Esophagus (tissue), 2 donors: Measurements from ENCODE around the gene ARF6. TPM values are rescaled to one million over a fixed set of nuclear protein-coding genes. Genes with fewer than 3 reads are reported as not detected.
A peak's percentile ranks its signal among the peaks of the same experiment; 100 is the strongest.

Experiments used
- H3K27ac ChIP-seq, 2 donors: one replicate each; pipeline ENCODE4 v1.5.1; 2013; ENCODE audit warnings: low read depth in 2 of 2, mild to moderate bottlenecking in 2 of 2, inconsistent platforms in 1 of 2, low read length in 1 of 2, moderate library complexity in 1 of 2
- H3K27me3 ChIP-seq, 2 donors: one replicate each; pipeline ENCODE4 v1.6.1; 2013; ENCODE audit warnings: low read length in 2 of 2, control low read depth in 1 of 2, mild to moderate bottlenecking in 1 of 2; ENCODE audit not compliant: insufficient read depth in 2 of 2, control insufficient read depth in 1 of 2
- H3K36me3 ChIP-seq, 2 donors: one replicate each; pipeline ENCODE4 v1.6.1; 2013; ENCODE audit warnings: low read length in 1 of 2; ENCODE audit not compliant: control insufficient read depth in 2 of 2, insufficient read depth in 2 of 2
- H3K4me1 ChIP-seq, 2 donors: one replicate each; pipeline ENCODE4 v1.6.1; 2013; ENCODE audit warnings: low read length in 1 of 2; ENCODE audit not compliant: control insufficient read depth in 2 of 2, insufficient read depth in 2 of 2
- H3K4me3 ChIP-seq, 2 donors: one replicate each; pipeline ENCODE4 v1.5.1; 2013; ENCODE audit warnings: low read length in 2 of 2, mild to moderate bottlenecking in 2 of 2, low read depth in 1 of 2, moderate library complexity in 1 of 2
- H3K9me3 ChIP-seq, 2 donors: one replicate each; pipeline ENCODE4 v1.6.1; 2013; ENCODE audit warnings: mild to moderate bottlenecking in 2 of 2, low read depth in 1 of 2, low read length in 1 of 2, moderate library complexity in 1 of 2; ENCODE audit not compliant: control insufficient read depth in 2 of 2, insufficient read depth in 1 of 2
- WGBS, 2 donors: extraction: QIAGEN DNeasy Blood & Tissue Kit; methylation state at CpG; one replicate each; pipeline ENCODE4 v1.1.7; 2013; 5-methylcytosine and 5-hydroxymethylcytosine counted together
- polyA plus RNA-seq, 2 donors: library from polyadenylated mRNA; stranded (reverse); fragments of 200-250 nt; gene quantifications; one replicate each; pipeline ENCODE4 v1.2.3, GENCODE V29; 2013
- donor health status: healthy with polysubstance abuse.
- donor health status: Bipolar disorder and iron deficiency.

Gene ARF6
- polyA plus RNA-seq, result 100 to 1,000 TPM in 1 of 2 donors, 10 to 100 TPM in 1; 80.9 to 112 TPM

GRCh38 chr14:49892636-49893308 is at the start of gene ARF6:
Gene ARF6, plus strand, starts transcription at chr14:49893082. Its CDS starts 655 bp downstream, at chr14:49893737.
- no peaks in the 10 kb centered on the region for H3K4me1 ChIP-seq
- H3K4me3 ChIP-seq, result peak within 1 kb of the TSS; percentile 92 to 96
- H3K9me3 ChIP-seq, result no peaks in the 10 kb centered on the region
- H3K27me3 ChIP-seq, result no peaks in the 10 kb centered on the region
- peak within 1 kb of the TSS; percentile 99 to 100 for H3K27ac ChIP-seq
- peaks cover 0 to 5% of the 10 kb centered on the region in 2 donors for H3K36me3 ChIP-seq
- 0 to 1% methylated on average over 41 to 66 of the region's 66 CpGs for WGBS, 2 donors

- Histone ChIP-seq H3K4me3 (no peak overlapping the region), H3K27me3 (no peaks in the 10 kb centered on the region), H3K9me3 (no peaks in the 10 kb centered on the region), H3K36me3 (peaks cover 0 to under 1% of the 10 kb centered on the region in 2 donors), H3K4me1 (no peaks in the 10 kb centered on the region), H3K27ac (no peak overlapping the region)
- 82 to 84% methylated on average over 1 of the region's 1 CpG for WGBS, 2 donors
Measured at GRCh38 chr14:49849213-49849847, 43.6 kb upstream of the ARF6 start.

GRCh38 chr14:49851813-49852212 is 41.1 kb upstream of the ARF6 start:
- no peak overlapping the region for H3K27ac ChIP-seq
- H3K4me1 ChIP-seq, result no peaks in the 10 kb centered on the region
- no peaks in the 10 kb centered on the region for H3K27me3 ChIP-seq
- H3K9me3 ChIP-seq, result no peaks in the 10 kb centered on the region
- WGBS, 2 donors, result 6 to 7% methylated on average over 7 of the region's 7 CpGs
- H3K36me3 ChIP-seq, result no peaks in the 10 kb centered on the region
- H3K4me3 ChIP-seq, result peak overlapping the region; percentile 79 to 88

- H3K27ac ChIP-seq, result peak within 1 kb of the TSS; percentile 89 to 96
- no peaks in the 10 kb centered on the region for H3K36me3 ChIP-seq
- H3K4me1 ChIP-seq, result no peaks in the 10 kb centered on the region
- WGBS, 2 donors, result 0% methylated on average over 49 of the region's 49 CpGs
- peak within 1 kb of the TSS; percentile 79 to 88 for H3K4me3 ChIP-seq
- H3K9me3 ChIP-seq, result no peaks in the 10 kb centered on the region
- no peaks in the 10 kb centered on the region for H3K27me3 ChIP-seq
Measured at GRCh38 chr14:49852301-49853157, 40.4 kb upstream of the ARF6 start, which contains the start of gene NEMF. Gene NEMF, minus strand, starts transcription at chr14:49852788. Its CDS starts 35 bp downstream, at chr14:49852753.

GRCh38 chr14:49853158-49853477 is 39.8 kb upstream of the ARF6 start:
- WGBS, 2 donors, result 0 to 1% methylated on average over 14 of the region's 14 CpGs
- peak overlapping the region; percentile 89 to 96 for H3K27ac ChIP-seq
- H3K4me3 ChIP-seq, result peak overlapping the region; percentile 79 to 88
- no peaks in the 10 kb centered on the region for H3K27me3 ChIP-seq
- H3K4me1 ChIP-seq, result no peaks in the 10 kb centered on the region
- no peaks in the 10 kb centered on the region for H3K9me3 ChIP-seq
- H3K36me3 ChIP-seq, result no peaks in the 10 kb centered on the region

- Histone ChIP-seq H3K4me3 (peak overlapping the region in 1 of 2 donors; percentile 79), H3K9me3 (no peaks in the 10 kb centered on the region), H3K4me1 (no peaks in the 10 kb centered on the region), H3K36me3 (no peaks in the 10 kb centered on the region), H3K27me3 (no peaks in the 10 kb centered on the region), H3K27ac (peak overlapping the region in 1 of 2 donors; percentile 33)
- 15 to 25% methylated on average over 23 to 26 of the region's 27 CpGs for WGBS, 2 donors
Measured at GRCh38 chr14:49853572-49854375, 39.1 kb upstream of the ARF6 start.

- Histone ChIP-seq H3K27me3 (no peaks in the 10 kb centered on the region), H3K36me3 (no peaks in the 10 kb centered on the region), H3K4me3 (no peak overlapping the region), H3K9me3 (no peaks in the 10 kb centered on the region), H3K27ac (no peak overlapping the region), H3K4me1 (no peaks in the 10 kb centered on the region)
- 90 to 91% methylated on average over 6 of the region's 6 CpGs for WGBS, 2 donors
Measured at GRCh38 chr14:49857427-49858003, 35.4 kb upstream of the ARF6 start.

GRCh38 chr14:49858383-49858782 is 34.5 kb upstream of the ARF6 start:
- WGBS, 2 donors, result 72 to 79% methylated on average over 3 of the region's 3 CpGs
- Histone ChIP-seq H3K4me1 (no peaks in the 10 kb centered on the region), H3K36me3 (no peaks in the 10 kb centered on the region), H3K27me3 (no peaks in the 10 kb centered on the region), H3K4me3 (no peak overlapping the region), H3K27ac (no peak overlapping the region), H3K9me3 (no peaks in the 10 kb centered on the region)
